ENCODE measurements around the gene KAT5. TPM values are rescaled to one million over a fixed set of nuclear protein-coding genes. Genes with fewer than 3 reads are reported as not detected.
"Not testable (repeated sequence)": the region's sequence is repeated elsewhere in the genome, so short reads cannot be mapped to it uniquely, and the experiment has no call there.

The KAT5 gene
- total RNA-seq, 4 donors from 2014 or later: 68.9 to 96.0 (median 85.7) TPM

- TF ChIP-seq CTCF (IDR thresholded peaks at IDR 0.05) (no peak), POLR2A (IDR thresholded peaks at IDR 0.05) (no peak)
- intact Hi-C loops (cut with DNase I; ENCODE audit: low total_unique reads): no loop called here
- DNase-seq (ENCODE audit: low spot score in 2 of 2): no peak
- H3K4me3 ChIP-seq (ENCODE audit: low read depth, poor library complexity, severe bottlenecking): no peak overlapping the region
- 82 to 84% methylated on average over 5 of the region's 5 CpGs for WGBS, 2 donors
Measured at GRCh38 chr11:65680192-65680743, 31.8 kb upstream of the KAT5 start.

DNA sequence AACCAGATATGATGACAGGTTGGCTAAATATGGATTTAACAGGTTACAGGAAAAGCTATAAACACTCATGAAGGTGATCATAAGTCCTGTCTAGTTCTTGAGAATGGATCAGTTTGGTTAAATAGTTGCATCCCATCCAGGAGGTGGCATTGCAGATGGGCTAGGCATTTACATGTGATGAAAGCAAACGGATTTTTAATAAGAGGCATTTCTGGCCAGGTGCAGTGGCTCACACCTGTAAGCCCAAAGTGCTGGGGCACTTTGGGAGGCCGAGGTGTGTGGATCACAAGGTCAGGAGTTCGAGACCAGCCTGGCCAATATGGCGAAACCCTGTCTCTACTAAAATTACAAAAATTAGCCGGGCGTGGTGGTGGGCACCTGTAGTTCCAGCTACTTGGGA is 28.6 kb upstream of the KAT5 start:
- DNase-seq (ENCODE audit: low spot score in 2 of 2); H3K4me3 ChIP-seq (ENCODE audit: low read depth, poor library complexity, severe bottlenecking); intact Hi-C loops (cut with DNase I; ENCODE audit: low total_unique reads): not testable (repeated sequence)
- WGBS, 2 donors: 80 to 83% methylated on average over 6 of the region's 6 CpGs

- 84 to 86% methylated on average over 8 of the region's 8 CpGs for WGBS, 2 donors
- intact Hi-C loops (cut with DNase I; ENCODE audit: low total_unique reads): no loop called here
- DNase-seq (ENCODE audit: low spot score in 2 of 2): no peak
- H3K4me3 ChIP-seq (ENCODE audit: low read depth, poor library complexity, severe bottlenecking): no peak overlapping the region
- no peak for TF ChIP-seq POLR2A (IDR thresholded peaks at IDR 0.05)
- no peak for TF ChIP-seq CTCF (IDR thresholded peaks at IDR 0.05)
Measured at GRCh38 chr11:65685981-65686380, 26.1 kb upstream of the KAT5 start.

DNA sequence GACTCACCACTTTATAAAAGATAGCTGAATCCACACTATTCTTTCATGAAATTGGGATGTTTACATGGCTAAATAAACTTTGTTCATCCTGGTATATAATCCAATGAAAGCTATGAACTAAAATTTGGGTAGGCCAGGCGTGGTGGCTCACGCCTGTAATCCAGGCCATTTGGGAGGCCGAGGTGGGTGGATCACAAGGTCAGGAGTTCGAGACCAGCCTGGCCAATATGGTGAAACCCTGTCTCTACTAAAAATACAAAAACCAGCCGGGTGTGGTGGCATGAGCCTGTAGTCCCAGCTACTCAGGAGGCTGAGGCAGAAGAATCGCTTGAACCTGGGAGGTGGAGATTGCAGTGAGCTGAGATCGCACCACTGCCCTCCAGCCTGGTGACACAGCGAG is 20.2 kb upstream of the KAT5 start:
- WGBS, 2 donors: 92 to 93% methylated on average over 8 of the region's 8 CpGs
- intact Hi-C loops (cut with DNase I; ENCODE audit: low total_unique reads); H3K4me3 ChIP-seq (ENCODE audit: low read depth, poor library complexity, severe bottlenecking); DNase-seq (ENCODE audit: low spot score in 2 of 2): not testable (repeated sequence)

DNA sequence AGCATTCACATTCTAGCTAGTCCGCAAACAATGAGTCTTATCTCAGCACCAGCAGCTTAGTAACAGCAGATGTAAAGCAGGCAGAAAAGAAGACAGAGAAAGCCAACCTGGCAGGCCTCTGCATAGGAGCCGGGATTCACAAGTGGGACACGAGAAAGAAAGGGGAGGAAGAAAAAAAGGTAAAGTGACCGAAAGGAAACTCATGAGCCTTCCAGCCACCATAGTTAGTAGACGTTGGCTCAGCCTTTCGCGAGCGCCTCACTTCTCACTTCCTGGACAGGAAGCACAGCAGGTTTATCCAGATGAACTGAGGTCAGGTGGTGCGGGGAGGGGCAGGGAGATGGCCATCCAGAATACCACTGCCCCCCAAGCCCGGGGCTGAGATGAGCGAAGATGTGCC is 19.7 kb upstream of the KAT5 start:
- no peak overlapping the region for H3K4me3 ChIP-seq (ENCODE audit: low read depth, poor library complexity, severe bottlenecking)
- WGBS, 2 donors: 62 to 66% methylated on average over 11 of the region's 11 CpGs
- TF ChIP-seq POLR2A (IDR thresholded peaks at IDR 0.05) (no peak), CTCF (IDR thresholded peaks at IDR 0.05) (no peak)
- no peak for DNase-seq (ENCODE audit: low spot score in 2 of 2)
- intact Hi-C loops (cut with DNase I; ENCODE audit: low total_unique reads): no loop called here

GRCh38 chr11:65695459-65696241 is 16.4 kb upstream of the KAT5 start:
- no peak for TF ChIP-seq CTCF (IDR thresholded peaks at IDR 0.05)
- TF ChIP-seq POLR2A (IDR thresholded peaks at IDR 0.05): no peak
- no peak overlapping the region for H3K4me3 ChIP-seq (ENCODE audit: low read depth, poor library complexity, severe bottlenecking)
- DNase-seq (ENCODE audit: low spot score in 2 of 2): no peak
- WGBS, 2 donors: 67 to 78% methylated on average over 12 of the region's 12 CpGs
- intact Hi-C loops (cut with DNase I; ENCODE audit: low total_unique reads): no loop called here
